Activated CD8-positive, alpha-beta memory T cell treated with anti-CD3 and anti-CD28 coated beads for 4 hours (primary cell): ENCODE data around the gene RNF151.

Experiments
- DNase-seq, 2 donors: peaks; one replicate each; pipeline ENCODE4 v3.0.0-alpha.2; 2020; ENCODE audit warnings: low read depth in 2 of 2

Gene RNF151

DNA sequence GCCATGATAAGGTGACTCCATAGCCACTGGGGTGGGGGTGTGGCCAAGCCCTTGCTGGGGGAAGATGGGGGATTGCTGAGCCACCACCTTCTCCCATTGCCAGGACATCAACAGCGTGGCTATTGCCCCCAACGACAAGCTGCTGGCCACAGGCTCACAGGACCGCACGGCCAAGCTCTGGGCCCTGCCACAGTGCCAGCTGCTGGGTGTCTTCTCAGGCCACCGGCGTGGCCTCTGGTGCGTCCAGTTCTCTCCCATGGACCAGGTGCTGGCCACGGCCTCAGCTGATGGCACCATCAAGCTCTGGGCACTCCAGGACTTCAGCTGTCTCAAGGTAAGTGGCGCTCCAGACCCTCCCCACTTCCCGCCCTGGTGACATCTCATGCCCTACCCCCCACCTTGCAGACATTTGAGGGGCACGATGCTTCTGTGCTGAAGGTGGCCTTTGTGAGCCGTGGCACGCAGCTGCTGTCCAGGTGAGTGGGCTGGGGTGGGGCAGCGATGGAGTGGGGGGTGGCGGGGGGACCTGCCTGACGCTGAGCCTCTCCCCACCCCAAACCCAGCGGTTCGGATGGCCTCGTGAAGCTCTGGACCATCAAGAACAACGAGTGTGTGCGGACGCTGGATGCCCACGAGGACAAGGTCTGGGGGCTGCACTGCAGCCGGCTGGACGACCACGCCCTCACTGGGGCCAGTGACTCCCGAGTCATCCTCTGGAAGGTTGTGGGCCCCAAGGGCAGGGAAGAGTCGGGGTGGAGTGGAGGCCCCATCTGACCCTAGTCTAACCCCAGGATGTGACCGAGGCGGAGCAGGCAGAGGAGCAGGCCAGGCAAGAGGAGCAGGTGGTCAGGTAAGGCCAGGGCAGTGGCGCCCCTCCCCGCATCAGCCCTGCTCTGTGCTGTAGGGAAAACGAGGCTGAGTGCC lies 10.6 kb downstream of the RNF151 start:
- DNase-seq = no peak

GRCh38 chr16:1977875-1978268 lies 11.2 kb downstream of the RNF151 start:
- DNase-seq = no peak

GRCh38 chr16:1978476-1979120 lies 11.9 kb downstream of the RNF151 start:
- DNase-seq = no peak

DNA sequence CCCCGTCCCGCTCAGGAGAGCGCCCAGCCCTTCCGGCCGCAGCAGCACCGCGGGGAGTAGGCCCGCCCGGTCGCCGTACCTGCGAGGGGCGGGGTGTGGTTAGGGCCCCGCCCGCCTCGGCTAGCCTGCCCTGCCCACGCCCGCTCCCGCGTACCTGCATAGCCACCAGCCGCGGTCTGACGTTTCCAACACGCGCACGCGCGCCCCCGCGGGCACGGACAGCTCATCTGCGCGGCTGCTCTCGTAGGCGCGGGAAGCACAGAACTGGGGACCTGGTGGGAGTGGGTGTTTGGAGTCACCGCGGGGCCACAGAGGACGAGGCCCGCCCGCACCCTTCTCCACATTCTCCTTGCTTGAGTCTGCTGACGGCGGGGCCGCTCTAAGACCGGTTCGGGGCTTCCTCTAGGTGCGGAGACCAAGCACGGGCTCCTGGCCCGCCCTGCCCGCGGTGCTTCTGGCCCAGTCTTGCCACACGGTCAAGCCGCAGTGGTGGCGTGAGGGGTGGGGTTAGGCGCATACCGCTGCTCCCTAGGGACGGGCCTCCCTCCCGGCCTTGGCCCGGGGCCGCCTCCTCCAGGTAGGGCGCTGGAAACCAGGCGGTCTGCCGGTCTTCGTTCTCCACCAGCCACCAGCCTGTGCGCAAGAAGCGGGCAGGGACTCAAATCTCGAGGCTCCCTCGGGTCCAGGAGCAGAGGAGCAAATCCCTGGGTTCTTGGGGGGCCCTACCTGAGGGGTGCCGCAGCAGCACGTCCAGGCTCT lies 12.8 kb downstream of the RNF151 start:
- no peak for DNase-seq

DNA sequence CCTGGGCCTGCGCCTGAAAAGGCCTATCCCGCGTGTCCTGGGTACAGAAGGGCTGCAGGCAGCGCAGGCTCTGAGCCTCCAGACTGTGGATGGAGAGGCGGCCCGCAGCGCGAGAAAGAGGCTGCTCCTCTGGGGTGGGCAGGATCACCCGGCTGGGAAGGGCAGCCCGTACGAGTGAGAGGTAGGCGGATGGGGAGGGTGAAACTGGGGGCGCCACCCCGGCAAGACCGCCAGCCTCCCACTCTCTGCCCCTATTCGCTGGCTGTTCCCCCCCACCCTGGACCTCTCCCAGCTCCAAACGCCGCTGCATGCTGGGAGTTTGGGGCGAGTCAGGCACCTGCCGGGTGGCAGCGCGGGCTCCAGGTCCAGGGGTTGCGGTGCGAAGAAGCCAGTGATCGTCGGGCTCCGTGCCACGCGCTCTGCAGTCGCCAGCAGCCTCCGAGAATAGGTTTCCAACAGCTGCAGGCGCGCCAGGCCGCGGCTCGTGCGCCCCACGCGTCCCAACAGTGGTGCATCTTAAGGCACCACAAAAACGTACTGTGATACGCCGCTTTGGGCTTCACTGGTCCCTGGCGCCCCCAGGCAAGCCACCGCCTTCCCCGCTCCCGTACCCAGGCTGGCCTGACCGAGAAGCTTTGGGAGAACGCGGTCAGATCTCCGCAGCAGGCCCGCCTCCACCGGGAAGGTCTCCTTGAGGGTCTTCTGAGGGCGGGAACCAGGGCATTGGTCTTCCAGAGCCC lies 13.5 kb downstream of the RNF151 start:
- no peak for DNase-seq

DNA sequence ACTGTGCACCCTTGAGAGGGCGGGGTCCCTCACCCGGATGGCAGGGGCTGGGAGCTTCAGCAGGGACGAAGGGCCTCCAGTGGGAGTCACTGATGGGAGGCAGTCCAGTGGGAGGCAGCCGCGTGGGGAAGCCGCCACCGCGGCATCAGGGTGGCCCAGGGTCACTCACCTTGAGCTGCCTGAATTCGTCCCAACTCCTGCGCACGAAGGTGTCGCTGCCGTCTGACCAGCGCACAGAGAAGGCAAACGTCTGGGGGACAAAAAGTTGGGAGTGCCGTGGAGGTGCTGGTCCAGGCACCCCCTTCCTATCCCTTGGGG lies 14.1 kb downstream of the RNF151 start:
- DNase-seq = no peak

DNA sequence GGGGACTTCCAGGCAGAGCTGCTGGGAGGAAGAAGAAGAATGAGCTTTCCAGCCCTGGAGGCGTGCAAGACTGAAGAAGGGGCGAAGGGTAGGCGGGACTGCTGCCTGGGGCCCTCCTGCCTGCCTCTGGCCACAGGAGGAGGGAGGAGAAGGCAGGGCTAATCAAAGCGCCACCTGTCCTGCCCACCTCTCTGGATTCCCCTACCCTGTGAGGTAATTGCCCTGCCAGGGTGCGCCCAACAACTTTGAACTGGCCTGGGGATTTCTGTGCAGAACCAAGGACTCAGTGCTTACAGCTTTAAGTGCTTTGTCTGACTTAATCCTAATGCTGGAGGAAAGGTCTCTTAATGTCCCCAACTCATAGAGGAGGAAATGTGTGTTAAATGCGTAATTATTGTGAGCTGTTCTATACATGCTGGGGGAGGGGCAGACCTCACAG lies 14.8 kb downstream of the RNF151 start, which contains the start of gene NOXO1:
Gene NOXO1 (minus strand): TSS at position 72 of the 439 bp plus-strand sequence. CDS start 290 bp downstream, outside the sequence.
- no peak for DNase-seq

GRCh38 chr16:1982013-1982433 lies 15.4 kb downstream of the RNF151 start:
- DNase-seq = no peak

- DNase-seq = no peak
Observed at GRCh38 chr16:1982991-1983543, 16.4 kb downstream of the RNF151 start.

- DNase-seq = no peak
Observed at GRCh38 chr16:1983544-1984346, 17.1 kb downstream of the RNF151 start, which contains the start of gene GFER. Gene GFER (plus strand): TSS chr16:1984193. CDS start chr16:1984219, 26 bp downstream.

DNA sequence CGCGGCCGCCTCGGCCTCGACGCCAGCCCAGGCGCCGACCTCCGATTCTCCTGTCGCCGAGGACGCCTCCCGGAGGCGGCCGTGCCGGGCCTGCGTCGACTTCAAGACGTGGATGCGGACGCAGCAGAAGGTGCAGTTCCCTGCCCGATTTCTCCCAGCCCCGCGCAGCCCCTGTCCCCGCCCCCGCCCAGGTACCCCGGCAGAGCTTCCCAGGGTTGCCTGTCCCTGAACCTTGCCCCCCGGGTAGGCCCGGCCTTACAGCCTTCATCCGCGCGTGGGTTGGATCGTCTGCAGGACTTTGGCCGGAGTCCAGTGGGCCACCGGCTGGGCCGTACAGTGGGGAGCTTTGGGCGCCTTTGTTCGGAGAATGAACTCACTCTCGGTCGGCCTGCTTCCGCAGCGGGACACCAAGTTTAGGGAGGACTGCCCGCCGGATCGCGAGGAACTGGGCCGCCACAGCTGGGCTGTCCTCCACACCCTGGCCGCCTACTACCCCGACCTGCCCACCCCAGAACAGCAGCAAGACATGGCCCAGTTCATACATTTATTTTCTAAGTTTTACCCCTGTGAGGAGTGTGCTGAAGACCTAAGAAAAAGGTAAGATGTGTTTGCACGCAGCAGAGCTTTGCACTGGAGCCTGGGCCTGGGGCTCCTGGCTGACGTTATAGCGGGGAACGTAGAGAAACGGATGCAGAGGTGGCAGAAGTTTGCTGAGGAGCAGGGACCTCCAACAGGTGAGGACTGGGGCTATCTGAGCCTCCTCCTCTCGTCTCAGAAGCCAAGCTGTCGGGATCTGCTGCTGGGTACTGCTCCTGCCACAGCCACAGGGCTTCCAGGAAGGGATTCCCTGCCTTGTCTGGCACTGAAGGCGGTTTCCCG lies 17.9 kb downstream of the RNF151 start:
- no peak for DNase-seq

DNA sequence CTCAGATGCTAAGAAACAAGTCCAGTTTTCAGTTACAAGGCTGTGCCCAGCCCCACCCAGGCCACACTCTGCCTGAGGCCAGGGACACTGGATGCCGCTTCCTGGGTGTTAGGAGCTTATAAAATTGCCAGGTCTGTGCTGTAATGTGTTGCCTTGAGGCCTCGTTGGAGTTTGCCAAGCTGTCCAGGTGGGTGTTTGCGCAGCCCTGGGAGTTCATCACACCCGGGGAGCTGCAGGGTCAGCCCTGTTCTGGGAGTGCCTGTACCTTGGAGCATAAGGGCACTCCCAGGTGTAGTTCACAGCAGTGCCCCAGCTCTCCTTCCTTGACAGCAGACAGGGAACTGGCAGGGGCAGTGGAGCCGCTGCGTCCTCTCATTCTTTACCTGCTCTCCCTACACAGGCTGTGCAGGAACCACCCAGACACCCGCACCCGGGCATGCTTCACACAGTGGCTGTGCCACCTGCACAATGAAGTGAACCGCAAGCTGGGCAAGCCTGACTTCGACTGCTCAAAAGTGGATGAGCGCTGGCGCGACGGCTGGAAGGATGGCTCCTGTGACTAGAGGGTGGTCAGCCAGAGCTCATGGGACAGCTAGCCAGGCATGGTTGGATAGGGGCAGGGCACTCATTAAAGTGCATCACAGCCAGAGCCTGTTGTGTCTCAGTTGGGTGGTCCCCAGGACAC lies 19.0 kb downstream of the RNF151 start:
- no peak for DNase-seq

DNA sequence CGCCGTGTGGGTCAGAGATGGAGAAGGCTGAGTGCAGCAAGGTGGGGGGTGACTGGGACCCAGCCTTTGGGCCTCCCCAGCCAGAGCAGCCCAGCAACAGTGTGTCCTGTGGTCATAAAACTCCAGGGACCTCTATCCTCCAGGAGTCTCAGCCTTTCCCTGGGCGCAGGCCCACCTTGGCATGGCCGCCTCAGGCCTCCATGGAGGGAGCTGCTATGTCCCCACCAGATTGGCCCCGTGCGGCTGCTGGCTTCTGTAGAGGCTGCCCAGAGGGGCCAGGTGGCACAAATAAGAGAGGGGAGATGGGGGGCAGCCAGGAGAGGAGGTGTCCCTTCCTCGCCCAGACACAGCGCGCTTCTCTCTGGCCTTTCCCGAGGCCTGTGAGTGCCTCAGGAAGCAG lies 20.5 kb downstream of the RNF151 start:
- no peak for DNase-seq

DNA sequence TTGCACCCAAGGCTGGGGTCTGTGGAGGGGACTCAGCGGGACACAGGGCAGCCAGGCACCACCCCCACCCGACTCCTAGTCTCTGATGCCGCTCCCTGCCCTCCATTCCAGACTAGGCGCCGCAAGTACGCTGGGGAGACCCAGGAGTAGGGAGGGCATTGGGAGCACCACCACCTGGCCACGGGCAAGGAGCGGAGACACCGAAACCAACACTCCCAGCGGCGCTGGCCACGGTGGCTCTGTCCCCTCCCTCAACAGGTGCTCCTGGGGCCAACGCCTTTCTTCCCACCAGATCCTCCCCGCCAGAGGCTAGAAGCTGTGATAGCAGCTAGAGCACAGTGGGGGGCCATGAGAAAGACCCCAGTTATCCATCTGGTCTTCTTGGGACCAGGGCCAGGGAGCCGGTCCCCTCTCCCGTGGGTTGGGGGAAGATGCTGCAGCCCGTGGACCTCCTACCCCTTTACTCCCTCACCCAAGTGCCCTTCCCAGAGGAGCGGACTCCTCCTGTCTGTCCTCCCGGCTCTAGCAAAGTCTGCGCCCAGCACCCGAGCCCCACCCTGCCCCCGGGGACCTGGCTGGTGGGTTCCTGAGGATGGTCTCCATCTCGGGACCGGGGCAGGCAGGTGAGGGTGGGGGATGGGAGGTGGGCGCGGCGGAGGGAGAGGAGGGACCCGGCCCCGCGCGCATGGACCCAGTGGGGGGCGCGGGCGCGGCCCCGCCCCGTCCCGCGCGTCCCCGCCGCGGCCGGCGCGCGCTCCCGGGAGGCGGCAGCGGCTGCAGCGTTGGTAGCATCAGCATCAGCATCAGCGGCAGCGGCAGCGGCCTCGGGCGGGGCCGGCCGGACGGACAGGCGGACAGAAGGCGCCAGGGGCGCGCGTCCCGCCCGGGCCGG lies 22.8 kb downstream of the RNF151 start, which contains the start of gene SYNGR3:
Gene SYNGR3 (plus strand): TSS at position 762 of the 892 bp plus-strand sequence. CDS start 133 bp downstream, outside the sequence.
- DNase-seq = no peak

- DNase-seq = no peak
Observed at GRCh38 chr16:1990101-1990350, 23.4 kb downstream of the RNF151 start.

DNA sequence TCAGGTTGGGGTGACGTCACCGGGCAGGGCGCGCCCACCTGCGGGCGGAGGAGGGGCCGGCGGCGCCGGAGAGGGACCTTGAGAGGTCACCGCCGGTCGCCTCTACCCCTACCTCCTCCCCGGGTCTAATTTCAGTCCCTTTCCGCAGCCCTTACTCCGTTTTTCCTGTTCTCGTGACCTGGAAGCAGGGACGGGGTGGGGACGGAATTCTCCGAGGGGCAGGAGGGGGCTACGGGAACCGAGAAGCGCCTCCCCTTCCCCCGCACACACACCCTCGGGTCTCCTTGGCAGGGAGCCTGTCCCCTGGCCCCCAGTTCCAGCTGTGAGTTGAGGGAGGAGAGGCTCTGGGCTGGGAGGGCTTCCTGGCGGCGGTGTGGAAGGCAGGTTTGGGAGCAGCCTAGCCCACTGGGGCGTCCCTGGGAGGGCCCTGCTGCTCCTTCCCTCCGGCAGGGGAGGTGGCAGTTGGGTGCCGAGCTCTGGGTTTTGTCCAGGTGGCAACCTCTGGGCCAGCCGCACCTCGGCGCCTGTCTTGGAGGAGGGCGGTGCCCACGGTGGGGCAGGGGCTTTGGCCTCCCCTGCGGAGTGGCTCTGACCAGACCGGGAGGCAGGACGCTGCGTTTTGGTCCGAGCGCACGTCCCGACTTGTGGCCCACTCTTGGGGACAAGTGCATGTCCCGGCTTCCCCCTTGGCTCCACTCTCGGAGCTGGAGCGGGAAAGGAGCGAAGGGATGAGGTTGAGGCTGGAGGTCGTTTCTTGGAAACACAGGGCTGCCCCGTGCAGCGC lies 23.9 kb downstream of the RNF151 start:
- no peak for DNase-seq

GRCh38 chr16:1991135-1991551 lies 24.5 kb downstream of the RNF151 start:
- DNase-seq = no peak
